PC-9 (cell line): Measurements from ENCODE around the gene CLNK. TPM values are rescaled to one million over a fixed set of nuclear protein-coding genes. Genes with fewer than 3 reads are reported as not detected.

Source experiments
- BruUV-seq: library from RNA; stranded (reverse); fragments of 400-500 nt; replicated peaks from 2 replicates; lab custom pipeline; 2021; lab: Mats Ljungman, UMichigan
- CTCF ChIA-PET: fragments of 300-600 bp; sonication (Branson Sonifier 250); formaldehyde crosslinking; loops from one replicate; lab custom pipeline; 2022; ENCODE audit warnings: antibody characterized with exemption; lab: Charles Lee
- POLR2A ChIA-PET: fragments of 300-600 bp; sonication (Branson Sonifier 250); formaldehyde crosslinking; loops from one replicate; lab custom pipeline; 2022; ENCODE audit warnings: antibody characterized with exemption; ENCODE audit not compliant: unreplicated experiment; lab: Charles Lee
- DNase-seq, 2 experiments: peaks; one replicate each; pipeline versions ENCODE4 v3.0.0 to v3.0.0-alpha.2; 2015 to 2022; ENCODE audit warnings: mixed read lengths in 1 of 2
- H2AFZ ChIP-seq: fragments of 200-600 bp; sonication (generic); 2 replicates; pipeline ENCODE4 v1.8.1; 2017; ENCODE audit warnings: antibody characterized with exemption
- H3F3A ChIP-seq: fragments of 200-600 bp; sonication (generic); 2 replicates; pipeline ENCODE4 v1.8.1; 2017; ENCODE audit warnings: antibody characterized with exemption, mild to moderate bottlenecking, low read depth; ENCODE audit not compliant: insufficient read depth
- H3K27ac ChIP-seq: fragments of 200-600 bp; sonication (generic); 2 replicates; pipeline ENCODE4 v1.6.1; 2016; ENCODE audit warnings: mixed run types
- H3K27me3 ChIP-seq: fragments of 200-600 bp; sonication (generic); 2 replicates; pipeline ENCODE4 v1.6.1; 2016; ENCODE audit warnings: low read depth, mixed run types; ENCODE audit not compliant: insufficient read depth
- H3K36me3 ChIP-seq: fragments of 200-600 bp; sonication (generic); 2 replicates; pipeline ENCODE4 v1.6.1; 2016; ENCODE audit warnings: low read depth, mixed run types
- H3K4me1 ChIP-seq: fragments of 200-600 bp; sonication (generic); replicated peaks from 2 replicates; pipeline ENCODE4 v1.6.1; 2016; ENCODE audit warnings: mixed run types; ENCODE audit not compliant: insufficient read depth
- H3K4me2 ChIP-seq: fragments of 200-600 bp; sonication (generic); 2 replicates; pipeline ENCODE4 v1.6.1; 2017; ENCODE audit warnings: mixed run types
- H3K4me3 ChIP-seq: fragments of 200-600 bp; sonication (generic); 2 replicates; pipeline ENCODE4 v1.6.1; 2016; ENCODE audit warnings: mixed run types
- H3K79me2 ChIP-seq: fragments of 200-600 bp; sonication (generic); 2 replicates; pipeline ENCODE4 v1.6.1; 2017; ENCODE audit warnings: low read depth, mixed run types
- H3K9me2 ChIP-seq: fragments of 200-600 bp; sonication (generic); 2 replicates; pipeline ENCODE4 v1.8.1; 2017; ENCODE audit warnings: mild to moderate bottlenecking; ENCODE audit not compliant: insufficient read depth
- H3K9me3 ChIP-seq: fragments of 200-600 bp; sonication (generic); 2 replicates; pipeline ENCODE4 v1.8.1; 2016; ENCODE audit warnings: low read depth; ENCODE audit not compliant: insufficient read depth
- H4K20me1 ChIP-seq: fragments of 200-600 bp; sonication (generic); 2 replicates; pipeline ENCODE4 v1.8.1; 2017; ENCODE audit not compliant: insufficient read depth
- EZH2 ChIP-seq: fragments of 200-600 bp; sonication (generic); IDR thresholded peaks from 2 replicates; pipeline ENCODE4 v1.8.0; 2017; ENCODE audit warnings: antibody characterized with exemption, low read depth
- intact Hi-C: fragments of 100-400 bp; cut with micrococcal nuclease; formaldehyde crosslinking; loops from one replicate; pipeline ENCODE4 v1.10.0; 2022; ENCODE audit not compliant: unreplicated experiment
- total RNA-seq: library from RNA; stranded (reverse); gene quantifications from 2 replicates; pipeline ENCODE4 v1.2.3, GENCODE V29; 2021
- TF ChIP-seq, protein P1 (sequence below): fragments of 200-600 bp; sonication (generic); conservative IDR thresholded peaks from 2 replicates; pipeline ENCODE4 v1.6.1; 2017; ENCODE audit warnings: mixed run types, antibody characterized with exemption, mild to moderate bottlenecking, moderate library complexity

Gene CLNK
- total RNA-seq, 1 experiment from 2014 or later = not detected

GRCh38 chr4:10704430-10704810 lies 19.9 kb upstream of the CLNK start:
- POLR2A ChIA-PET = no interaction called here
- DNase-seq = no peak
- no TSS peak for BruUV-seq

GRCh38 chr4:10703766-10704429 lies 19.3 kb upstream of the CLNK start:
- intact Hi-C loops = no loop called here
- no peak overlapping the region for H3K4me3 ChIP-seq
- no peaks in the 10 kb centered on the region for H3K4me1 ChIP-seq
- H3K27me3 ChIP-seq = no peaks in the 10 kb centered on the region
- POLR2A ChIA-PET = no interaction called here
- TF ChIP-seq EZH2 = no peak
- TF ChIP-seq, protein P1, sequence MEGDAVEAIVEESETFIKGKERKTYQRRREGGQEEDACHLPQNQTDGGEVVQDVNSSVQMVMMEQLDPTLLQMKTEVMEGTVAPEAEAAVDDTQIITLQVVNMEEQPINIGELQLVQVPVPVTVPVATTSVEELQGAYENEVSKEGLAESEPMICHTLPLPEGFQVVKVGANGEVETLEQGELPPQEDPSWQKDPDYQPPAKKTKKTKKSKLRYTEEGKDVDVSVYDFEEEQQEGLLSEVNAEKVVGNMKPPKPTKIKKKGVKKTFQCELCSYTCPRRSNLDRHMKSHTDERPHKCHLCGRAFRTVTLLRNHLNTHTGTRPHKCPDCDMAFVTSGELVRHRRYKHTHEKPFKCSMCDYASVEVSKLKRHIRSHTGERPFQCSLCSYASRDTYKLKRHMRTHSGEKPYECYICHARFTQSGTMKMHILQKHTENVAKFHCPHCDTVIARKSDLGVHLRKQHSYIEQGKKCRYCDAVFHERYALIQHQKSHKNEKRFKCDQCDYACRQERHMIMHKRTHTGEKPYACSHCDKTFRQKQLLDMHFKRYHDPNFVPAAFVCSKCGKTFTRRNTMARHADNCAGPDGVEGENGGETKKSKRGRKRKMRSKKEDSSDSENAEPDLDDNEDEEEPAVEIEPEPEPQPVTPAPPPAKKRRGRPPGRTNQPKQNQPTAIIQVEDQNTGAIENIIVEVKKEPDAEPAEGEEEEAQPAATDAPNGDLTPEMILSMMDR = no peak
- H4K20me1 ChIP-seq = no peaks in the 10 kb centered on the region
- no peak overlapping the region for H2AFZ ChIP-seq
- no peaks in the 10 kb centered on the region for H3K9me2 ChIP-seq
- H3K27ac ChIP-seq = no peak overlapping the region
- H3F3A ChIP-seq = no peaks in the 10 kb centered on the region
- CTCF ChIA-PET = no interaction called here
- no TSS peak for BruUV-seq
- no peak overlapping the region for H3K4me2 ChIP-seq
- H3K36me3 ChIP-seq = no peaks in the 10 kb centered on the region
- H3K9me3 ChIP-seq = no peaks in the 10 kb centered on the region
- no peaks in the 10 kb centered on the region for H3K79me2 ChIP-seq
- DNase-seq = no peak

More at GRCh38 chr4:10704430-10704810, 19.9 kb upstream of the CLNK start:
- Histone ChIP-seq H3F3A (no peaks in the 10 kb centered on the region), H3K9me3 (no peaks in the 10 kb centered on the region), H3K9me2 (no peaks in the 10 kb centered on the region), H3K4me2 (no peak overlapping the region), H3K27me3 (no peaks in the 10 kb centered on the region), H3K36me3 (no peaks in the 10 kb centered on the region), H3K79me2 (no peaks in the 10 kb centered on the region), H3K4me3 (no peak overlapping the region), H3K4me1 (no peaks in the 10 kb centered on the region), H4K20me1 (no peaks in the 10 kb centered on the region), H2AFZ (no peak overlapping the region), H3K27ac (no peak overlapping the region)
- no peak for TF ChIP-seq EZH2
- TF ChIP-seq, protein P1 = no peak
- intact Hi-C loops = no loop called here
- CTCF ChIA-PET = no interaction called here

DNA sequence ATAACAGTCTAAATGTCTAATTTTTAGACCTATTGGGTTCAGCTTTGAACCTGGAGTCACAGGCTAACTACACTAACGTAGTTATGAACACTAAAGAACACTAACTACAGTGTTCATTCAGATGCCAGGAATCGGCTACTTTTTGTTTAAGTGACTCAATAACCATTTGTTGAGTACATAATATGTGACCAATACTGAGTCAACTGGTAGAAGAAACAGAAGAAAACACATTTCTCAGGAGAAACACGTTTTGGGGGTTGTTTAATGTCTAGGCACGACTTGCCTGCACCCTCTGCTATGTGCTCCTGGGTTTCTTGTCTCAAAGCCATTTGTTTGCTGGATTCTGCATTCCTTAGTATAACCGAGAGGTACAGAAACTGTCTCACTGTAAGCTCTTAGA lies 18.6 kb upstream of the CLNK start:
- no peaks in the 10 kb centered on the region for H3K4me1 ChIP-seq
- H3K4me3 ChIP-seq = no peak overlapping the region
- no peaks in the 10 kb centered on the region for H3K9me2 ChIP-seq
- intact Hi-C loops = no loop called here
- H3F3A ChIP-seq = no peaks in the 10 kb centered on the region
- POLR2A ChIA-PET = no interaction called here
- H3K27me3 ChIP-seq = no peaks in the 10 kb centered on the region
- no peak for DNase-seq
- BruUV-seq = no TSS peak
- H3K79me2 ChIP-seq = no peaks in the 10 kb centered on the region
- H3K27ac ChIP-seq = no peak overlapping the region
- CTCF ChIA-PET = no interaction called here
- TF ChIP-seq EZH2 = no peak
- TF ChIP-seq, protein P1 = no peak
- H3K9me3 ChIP-seq = no peaks in the 10 kb centered on the region
- no peaks in the 10 kb centered on the region for H4K20me1 ChIP-seq
- H3K36me3 ChIP-seq = no peaks in the 10 kb centered on the region
- H3K4me2 ChIP-seq = no peak overlapping the region
- H2AFZ ChIP-seq = no peak overlapping the region
